AG09309 (cell line): Measurements from ENCODE around the gene RBFA.
"Not testable (repeated sequence)": the region's sequence is repeated elsewhere in the genome, so short reads cannot be mapped to it uniquely, and the experiment has no call there.

Experiments
- DNase-seq: peaks from one replicate; pipeline ENCODE4 v3.0.0-alpha.2; 2010; ENCODE audit warnings: low read depth
- H3K4me3 ChIP-seq: 2 replicates; pipeline ENCODE4 v1.5.1; 2011; ENCODE audit warnings: mild to moderate bottlenecking, low read depth, low read length, moderate library complexity; ENCODE audit not compliant: control insufficient read depth
- TF ChIP-seq, protein P1 (sequence below): IDR thresholded peaks from 2 replicates; pipeline ENCODE4 v1.5.1; 2011; ENCODE audit warnings: mild to moderate bottlenecking, low read depth, low read length, inconsistent platforms; ENCODE audit not compliant: insufficient read depth, control insufficient read depth; ENCODE audit errors: missing control alignments

Gene RBFA

DNA sequence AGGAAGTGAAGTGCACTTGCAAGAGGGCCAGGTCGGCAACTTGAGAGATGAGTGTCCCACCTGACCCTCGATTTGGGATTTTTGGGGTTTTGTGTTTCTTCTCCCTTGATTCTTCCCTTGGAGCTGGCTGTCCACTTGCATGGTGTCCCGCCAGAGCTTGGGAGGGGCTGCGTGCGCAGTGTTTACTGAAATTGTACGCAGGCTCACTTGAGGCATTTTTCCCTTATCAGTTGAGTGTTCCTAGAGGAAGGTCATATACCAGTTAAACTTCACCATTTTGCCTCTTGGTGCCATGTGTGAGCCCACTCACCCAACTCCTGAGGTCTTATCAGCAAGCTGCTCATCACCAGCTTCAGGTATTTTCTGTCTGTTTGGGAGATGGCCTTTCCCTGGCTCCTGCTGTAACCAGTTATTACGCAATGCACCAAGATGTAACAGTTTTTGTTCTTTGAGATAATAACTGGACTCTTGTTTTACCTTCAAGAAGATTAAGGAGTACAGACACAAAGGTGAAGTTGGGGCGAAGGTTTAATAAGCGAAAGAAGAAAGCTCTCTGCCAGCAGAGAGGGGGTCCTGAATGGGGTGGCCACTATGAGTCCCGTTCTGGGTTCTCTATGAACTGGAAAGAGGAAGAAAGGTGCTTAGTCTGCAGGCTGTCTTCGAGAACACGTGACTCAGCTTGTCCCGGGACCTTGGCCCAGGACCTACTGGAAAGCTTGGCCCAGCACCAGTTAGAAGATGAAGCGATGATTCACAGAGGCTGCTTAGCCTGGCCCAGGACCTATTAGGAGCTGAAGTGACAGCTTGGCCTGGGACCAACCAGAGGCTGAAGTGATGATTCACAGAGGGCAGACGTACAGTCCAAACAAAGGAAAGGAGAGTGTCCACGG lies 24.3 kb upstream of the RBFA start:
- DNase-seq: peak; percentile 87
- peak overlapping the region; percentile 15 for H3K4me3 ChIP-seq
- TF ChIP-seq, protein P1, sequence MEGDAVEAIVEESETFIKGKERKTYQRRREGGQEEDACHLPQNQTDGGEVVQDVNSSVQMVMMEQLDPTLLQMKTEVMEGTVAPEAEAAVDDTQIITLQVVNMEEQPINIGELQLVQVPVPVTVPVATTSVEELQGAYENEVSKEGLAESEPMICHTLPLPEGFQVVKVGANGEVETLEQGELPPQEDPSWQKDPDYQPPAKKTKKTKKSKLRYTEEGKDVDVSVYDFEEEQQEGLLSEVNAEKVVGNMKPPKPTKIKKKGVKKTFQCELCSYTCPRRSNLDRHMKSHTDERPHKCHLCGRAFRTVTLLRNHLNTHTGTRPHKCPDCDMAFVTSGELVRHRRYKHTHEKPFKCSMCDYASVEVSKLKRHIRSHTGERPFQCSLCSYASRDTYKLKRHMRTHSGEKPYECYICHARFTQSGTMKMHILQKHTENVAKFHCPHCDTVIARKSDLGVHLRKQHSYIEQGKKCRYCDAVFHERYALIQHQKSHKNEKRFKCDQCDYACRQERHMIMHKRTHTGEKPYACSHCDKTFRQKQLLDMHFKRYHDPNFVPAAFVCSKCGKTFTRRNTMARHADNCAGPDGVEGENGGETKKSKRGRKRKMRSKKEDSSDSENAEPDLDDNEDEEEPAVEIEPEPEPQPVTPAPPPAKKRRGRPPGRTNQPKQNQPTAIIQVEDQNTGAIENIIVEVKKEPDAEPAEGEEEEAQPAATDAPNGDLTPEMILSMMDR: no peak

DNA sequence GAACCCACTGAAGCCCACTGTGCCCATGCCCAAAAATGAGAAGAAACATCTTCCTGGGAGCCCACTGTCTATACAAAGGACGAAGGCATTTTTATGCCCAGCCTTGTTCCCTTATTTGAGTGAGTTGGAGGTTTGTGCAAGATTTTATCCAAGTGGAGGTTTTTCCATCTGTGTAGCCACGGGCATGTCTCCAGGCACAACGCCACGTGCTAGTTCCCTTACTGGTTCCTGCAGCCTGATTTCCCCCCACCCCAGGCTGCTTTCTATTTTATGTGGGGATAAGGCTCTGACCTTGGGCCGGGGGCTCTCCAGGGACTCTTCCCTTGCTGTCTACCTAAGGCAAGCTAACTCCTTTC lies 23.7 kb upstream of the RBFA start:
- peak overlapping the region; percentile 15 for H3K4me3 ChIP-seq
- TF ChIP-seq, protein P1: no peak
- DNase-seq: no peak

DNA sequence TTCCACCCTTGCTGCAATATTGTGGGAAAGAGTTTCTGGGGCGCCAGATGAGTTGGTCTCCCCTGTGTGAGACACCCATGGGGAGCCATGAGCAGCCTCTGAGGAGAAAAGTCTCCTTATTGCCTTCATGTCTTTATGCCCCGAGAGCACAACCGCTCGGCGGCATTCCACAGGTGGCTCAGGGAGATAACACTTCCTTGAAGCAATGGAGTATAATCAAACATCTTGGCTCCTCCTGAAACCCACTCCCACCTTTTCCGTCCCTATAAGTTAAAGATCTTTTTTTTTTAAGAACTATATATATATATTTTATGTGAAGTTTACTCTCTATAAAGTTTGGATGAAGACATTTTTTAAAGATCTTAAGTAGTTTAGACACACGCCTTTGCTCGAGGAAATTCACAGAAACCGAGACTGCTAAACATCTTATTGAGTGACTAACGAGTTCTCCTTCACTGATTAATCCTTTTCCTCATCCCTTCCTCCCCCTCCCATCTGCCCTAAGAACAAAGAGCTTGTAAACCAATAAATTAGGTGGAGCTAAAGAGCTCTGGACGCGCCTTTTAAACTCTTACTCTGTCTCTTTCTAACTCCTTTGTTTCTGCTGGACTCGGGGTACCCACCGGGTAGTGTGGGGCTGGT lies 22.6 kb upstream of the RBFA start:
- not testable (repeated sequence) for DNase-seq, H3K4me3 ChIP-seq

DNA sequence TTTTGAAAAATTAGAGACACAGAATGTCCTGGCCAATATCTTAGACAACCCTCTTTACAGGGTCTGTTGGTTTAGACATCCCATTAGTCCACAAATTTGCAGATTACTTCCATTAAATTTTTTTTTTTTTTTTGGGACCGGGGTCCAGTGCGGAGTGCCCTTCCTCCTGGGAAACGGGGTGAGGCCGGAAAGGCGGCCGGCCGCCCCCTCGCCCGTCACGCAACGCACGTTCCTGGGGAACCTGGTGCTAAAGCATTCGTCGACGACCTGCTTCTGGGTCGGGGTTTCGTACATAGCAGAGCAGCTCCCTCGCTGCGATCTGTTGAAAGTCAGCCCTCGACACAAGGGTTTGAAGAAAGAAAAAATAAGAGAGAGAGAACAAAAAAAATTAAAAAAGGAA lies 21.5 kb upstream of the RBFA start:
- TF ChIP-seq, protein P1: no peak
- DNase-seq: no peak
- no peak overlapping the region for H3K4me3 ChIP-seq

GRCh38 chr18:80022613-80023012 lies 11.6 kb upstream of the RBFA start:
- TF ChIP-seq, protein P1: no peak
- DNase-seq: no peak
- H3K4me3 ChIP-seq: no peak overlapping the region

DNA sequence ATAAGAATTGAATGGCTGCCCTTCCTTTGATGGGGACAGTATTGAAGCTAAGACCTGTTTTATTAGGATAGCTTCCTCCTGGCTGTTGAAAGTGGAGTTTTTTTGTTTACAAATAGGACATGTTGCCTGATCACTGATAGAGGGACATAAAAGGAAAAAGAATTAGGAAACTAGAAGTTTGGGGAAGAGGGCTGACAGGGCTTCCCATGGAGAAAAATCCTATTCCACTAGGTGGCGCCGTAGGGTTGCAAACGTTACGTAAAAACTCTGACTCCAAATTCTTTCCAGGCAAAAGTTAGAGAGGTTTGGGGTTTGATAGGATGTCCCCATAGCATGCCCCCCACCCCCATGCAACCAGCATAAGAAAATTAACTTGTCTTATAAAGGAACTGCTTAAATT lies 11.1 kb upstream of the RBFA start:
- no peak for DNase-seq
- H3K4me3 ChIP-seq: no peak overlapping the region
- TF ChIP-seq, protein P1: peak; percentile 21

DNA sequence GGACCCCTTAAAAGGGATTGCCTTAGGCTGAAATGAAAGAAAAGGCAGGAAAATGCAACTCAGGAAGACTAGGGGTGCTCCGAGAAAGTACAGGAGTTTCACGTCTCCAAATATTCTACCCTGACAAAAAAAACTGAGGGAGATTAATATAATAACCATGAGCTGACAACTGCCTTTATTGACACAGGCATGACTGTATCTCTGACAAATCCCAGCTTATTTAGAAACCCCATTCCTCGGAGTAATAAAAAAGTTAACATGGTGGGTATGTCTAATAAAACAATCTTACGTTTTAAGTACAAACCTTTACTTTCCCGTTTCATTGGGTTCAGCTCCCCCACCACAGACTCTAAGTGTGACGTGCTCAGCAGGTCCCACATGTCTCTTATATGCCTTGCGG lies 7.9 kb upstream of the RBFA start:
- no peak overlapping the region for H3K4me3 ChIP-seq
- TF ChIP-seq, protein P1: no peak
- DNase-seq: no peak

DNA sequence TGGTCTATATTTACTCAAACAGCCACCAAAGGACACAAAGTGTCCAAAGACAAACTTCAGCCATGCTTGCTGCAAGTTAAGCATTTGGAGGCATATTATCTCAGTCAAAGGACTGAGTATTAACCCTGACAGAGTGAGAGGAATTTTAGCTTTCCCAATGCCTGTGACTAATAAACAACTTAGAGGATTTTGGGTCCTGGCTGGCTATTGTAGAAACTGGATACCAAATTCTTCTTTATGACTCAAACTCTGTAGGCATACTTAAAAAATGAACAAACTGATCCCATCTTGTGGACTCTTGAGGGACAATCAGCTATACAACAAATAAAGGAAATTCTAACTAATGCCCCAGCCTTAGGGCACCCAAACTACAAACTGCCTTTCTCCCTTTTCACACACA lies 6.5 kb upstream of the RBFA start:
- DNase-seq: peak; percentile 64
- not testable (repeated sequence) for H3K4me3 ChIP-seq
